Upper lobe of left lung (tissue), 4 donors: ENCODE measurements around the gene SEC23A.
"Not testable (repeated sequence)": the region's sequence is repeated elsewhere in the genome, so short reads cannot be mapped to it uniquely, and the experiment has no call there.

Experiments used
- POLR2A ChIP-seq, 4 donors: fragments of 450-650 bp; IDR thresholded peaks; one replicate each; pipeline ENCODE4 v1.5.1; 2016 to 2017; ENCODE audit warnings: antibody characterized with exemption in 4 of 4, mild to moderate bottlenecking in 2 of 4
- POLR2AphosphoS5 ChIP-seq, 2 donors: sonication (generic); formaldehyde crosslinking; IDR thresholded peaks; one replicate each; pipeline ENCODE4 v1.5.1; 2017; ENCODE audit warnings: antibody characterized with exemption in 2 of 2
- TF ChIP-seq, protein P1 (sequence below), 6 experiments: fragments of 450-650 bp in 4 of 6; fragments of 200-600 bp in 2 of 6; sonication (generic) in 2 of 6; IDR thresholded peaks; one replicate each; pipeline ENCODE4 v1.5.1; 2016 to 2019; ENCODE audit warnings: antibody characterized with exemption in 6 of 6

DNA sequence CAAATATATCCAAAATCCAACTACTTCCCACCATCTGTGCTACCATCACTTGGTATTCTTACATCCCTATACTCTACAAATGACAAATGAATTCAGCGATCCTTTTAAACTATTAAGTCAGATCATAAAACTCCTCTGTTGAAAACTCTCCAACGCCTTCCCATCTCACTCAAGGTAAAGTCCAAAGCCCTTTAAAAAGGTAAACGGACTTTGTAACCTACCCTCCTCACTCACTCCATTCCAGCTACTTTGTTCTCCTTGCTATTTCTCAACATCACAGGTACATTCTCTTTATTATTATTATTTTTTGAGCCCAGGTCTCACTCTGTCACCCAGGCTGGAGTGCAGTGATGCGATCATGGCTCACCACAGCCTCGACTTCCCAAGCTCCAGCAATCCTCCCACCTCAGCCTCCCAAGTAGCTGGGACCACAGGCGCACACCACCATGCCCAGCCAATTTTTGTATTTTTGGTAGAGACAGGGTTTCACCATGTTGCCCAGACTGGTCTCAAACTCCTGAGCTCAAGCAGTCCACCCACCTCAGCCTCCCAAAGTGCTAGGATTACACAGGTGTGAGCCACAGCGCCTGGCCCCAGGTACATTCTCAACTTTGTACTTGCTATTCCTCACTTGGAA lies 33.7 kb downstream of the SEC23A start:
- TF ChIP-seq, protein P1, sequence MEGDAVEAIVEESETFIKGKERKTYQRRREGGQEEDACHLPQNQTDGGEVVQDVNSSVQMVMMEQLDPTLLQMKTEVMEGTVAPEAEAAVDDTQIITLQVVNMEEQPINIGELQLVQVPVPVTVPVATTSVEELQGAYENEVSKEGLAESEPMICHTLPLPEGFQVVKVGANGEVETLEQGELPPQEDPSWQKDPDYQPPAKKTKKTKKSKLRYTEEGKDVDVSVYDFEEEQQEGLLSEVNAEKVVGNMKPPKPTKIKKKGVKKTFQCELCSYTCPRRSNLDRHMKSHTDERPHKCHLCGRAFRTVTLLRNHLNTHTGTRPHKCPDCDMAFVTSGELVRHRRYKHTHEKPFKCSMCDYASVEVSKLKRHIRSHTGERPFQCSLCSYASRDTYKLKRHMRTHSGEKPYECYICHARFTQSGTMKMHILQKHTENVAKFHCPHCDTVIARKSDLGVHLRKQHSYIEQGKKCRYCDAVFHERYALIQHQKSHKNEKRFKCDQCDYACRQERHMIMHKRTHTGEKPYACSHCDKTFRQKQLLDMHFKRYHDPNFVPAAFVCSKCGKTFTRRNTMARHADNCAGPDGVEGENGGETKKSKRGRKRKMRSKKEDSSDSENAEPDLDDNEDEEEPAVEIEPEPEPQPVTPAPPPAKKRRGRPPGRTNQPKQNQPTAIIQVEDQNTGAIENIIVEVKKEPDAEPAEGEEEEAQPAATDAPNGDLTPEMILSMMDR (IDR thresholded peaks at IDR 0.05) = not testable (repeated sequence)
- not testable (repeated sequence) for TF ChIP-seq POLR2AphosphoS5, POLR2A (IDR thresholded peaks at IDR 0.05)
